Thyroid gland (tissue), 4 donors: ENCODE data around the gene CLIP1. TPM values are rescaled to one million over a fixed set of nuclear protein-coding genes. Genes with fewer than 3 reads are reported as not detected.

Source experiments
- DNase-seq, 2 donors: peaks; one replicate each; pipeline ENCODE4 v3.0.0-alpha.2; 2019
- H3K27ac ChIP-seq, 3 donors: fragments of 200-600 bp; sonication (generic); 1 replicate in 2 of 3; 2 replicates in 1 of 3; pipeline ENCODE4 v1.5.1; 2016 to 2019; ENCODE audit warnings: mild to moderate bottlenecking in 1 of 3, moderate library complexity in 1 of 3
- H3K27me3 ChIP-seq: fragments of 200-600 bp; sonication (generic); one replicate; pipeline ENCODE4 v1.5.1; 2019
- H3K36me3 ChIP-seq, 2 donors: fragments of 200-600 bp; sonication (generic); one replicate each; pipeline ENCODE4 v1.5.1; 2016 to 2019
- H3K4me1 ChIP-seq, 2 donors: fragments of 200-600 bp; sonication (generic); one replicate each; pipeline ENCODE4 v1.5.1; 2017 to 2019
- H3K4me3 ChIP-seq, 3 donors: fragments of 200-600 bp; sonication (generic); replicated peaks in 1 of 3; 1 replicate in 2 of 3; 2 replicates in 1 of 3; pipeline ENCODE4 v1.5.1; 2016; ENCODE audit warnings: mild to moderate bottlenecking in 1 of 3
- H3K9me3 ChIP-seq: fragments of 200-600 bp; sonication (generic); one replicate; pipeline ENCODE4 v1.5.1; 2017
- CTCF ChIP-seq, 6 experiments: fragments of 200-600 bp in 3 of 6; fragments of 450-650 bp in 3 of 6; sonication (generic) in 3 of 6; IDR thresholded peaks; one replicate each; pipeline ENCODE4 v1.5.1; 2016 to 2019; ENCODE audit warnings: antibody characterized with exemption in 6 of 6, mild to moderate bottlenecking in 2 of 6, inconsistent platforms in 1 of 6, moderate library complexity in 1 of 6
- POLR2A ChIP-seq, 2 donors: fragments of 450-650 bp; IDR thresholded peaks; one replicate each; pipeline ENCODE4 v1.6.1; 2017; ENCODE audit warnings: antibody characterized with exemption in 2 of 2, mild to moderate bottlenecking in 2 of 2, moderate library complexity in 1 of 2
- WGBS, 2 donors: methylation state at CpG; one replicate each; pipeline ENCODE4 v1.1.5; 2017; 5-methylcytosine and 5-hydroxymethylcytosine counted together
- intact Hi-C: fragments of 100-400 bp; cut with DNase I; formaldehyde crosslinking; loops from one replicate; pipeline ENCODE4 v1.15.1; 2023
- total RNA-seq, 4 donors: library from RNA; depleted of rRNA; stranded (reverse); fragments of >200 nt; gene quantifications; one replicate each; pipeline ENCODE4 v1.2.3, GENCODE V29; 2016

Gene CLIP1
- total RNA-seq, 4 donors from 2014 or later = 118 to 189 (median 143) TPM

- peak; percentile 68 to 74 for DNase-seq
- 44 to 50% methylated on average over 5 of the region's 5 CpGs for WGBS, 2 donors
- peak overlapping the region; percentile 48 to 72 (median 57) for H3K27ac ChIP-seq
- no peak overlapping the region for H3K4me3 ChIP-seq
- no peak for TF ChIP-seq CTCF (IDR thresholded peaks at IDR 0.05)
- no peak for TF ChIP-seq POLR2A (IDR thresholded peaks at IDR 0.05)
- H3K36me3 ChIP-seq = no peaks in the 10 kb centered on the region
- H3K9me3 ChIP-seq = no peaks in the 10 kb centered on the region
- H3K4me1 ChIP-seq = peaks cover 0 to 11% of the 10 kb centered on the region in 2 donors
- intact Hi-C loops = no loop called here
- H3K27me3 ChIP-seq = no peaks in the 10 kb centered on the region
Measured at GRCh38 chr12:122392411-122392810, 30.1 kb downstream of the CLIP1 start.

- 92 to 99% methylated on average over 7 of the region's 7 CpGs for WGBS, 2 donors
- peaks cover 0 to 11% of the 10 kb centered on the region in 2 donors for H3K4me1 ChIP-seq
- TF ChIP-seq CTCF (IDR thresholded peaks at IDR 0.05) = no peak
- no peak for TF ChIP-seq POLR2A (IDR thresholded peaks at IDR 0.05)
- DNase-seq = no peak
- intact Hi-C loops = no loop called here
- H3K4me3 ChIP-seq = no peak overlapping the region
- no peaks in the 10 kb centered on the region for H3K27me3 ChIP-seq
- H3K9me3 ChIP-seq = no peaks in the 10 kb centered on the region
- no peak overlapping the region for H3K27ac ChIP-seq
- no peaks in the 10 kb centered on the region for H3K36me3 ChIP-seq
Measured at GRCh38 chr12:122389677-122390076, 32.8 kb downstream of the CLIP1 start.

- Histone ChIP-seq H3K27ac (no peak overlapping the region), H3K9me3 (no peaks in the 10 kb centered on the region), H3K4me1 (peaks cover 0 to 11% of the 10 kb centered on the region in 2 donors), H3K27me3 (no peaks in the 10 kb centered on the region), H3K36me3 (no peaks in the 10 kb centered on the region), H3K4me3 (no peak overlapping the region)
- intact Hi-C loops = no loop called here
- no peak for DNase-seq
- 93 to 95% methylated on average over 6 of the region's 6 CpGs for WGBS, 2 donors
- TF ChIP-seq POLR2A (IDR thresholded peaks at IDR 0.05) = no peak
- no peak for TF ChIP-seq CTCF (IDR thresholded peaks at IDR 0.05)
Measured at GRCh38 chr12:122387887-122388286, 34.6 kb downstream of the CLIP1 start.

- Histone ChIP-seq H3K4me1 (no peaks in the 10 kb centered on the region), H3K36me3 (no peaks in the 10 kb centered on the region), H3K9me3 (no peaks in the 10 kb centered on the region), H3K27me3 (no peaks in the 10 kb centered on the region), H3K4me3 (no peak overlapping the region), H3K27ac (no peak overlapping the region)
- no peak for DNase-seq
- 90 to 95% methylated on average over 13 of the region's 13 CpGs for WGBS, 2 donors
- TF ChIP-seq CTCF (IDR thresholded peaks at IDR 0.05) (no peak), POLR2A (IDR thresholded peaks at IDR 0.05) (no peak)
- intact Hi-C loops = no loop called here
Measured at GRCh38 chr12:122385171-122386016, 37.1 kb downstream of the CLIP1 start.

GRCh38 chr12:122382919-122383350 is 39.5 kb downstream of the CLIP1 start:
- TF ChIP-seq CTCF (IDR thresholded peaks at IDR 0.05) (no peak), POLR2A (IDR thresholded peaks at IDR 0.05) (no peak)
- no peak overlapping the region for H3K27ac ChIP-seq
- no peaks in the 10 kb centered on the region for H3K27me3 ChIP-seq
- DNase-seq = no peak
- no peak overlapping the region for H3K4me3 ChIP-seq
- intact Hi-C loops = no loop called here
- 80% methylated on average over 6 of the region's 6 CpGs for WGBS, 2 donors
- peaks cover 15 to 20% of the 10 kb centered on the region in 2 donors for H3K36me3 ChIP-seq
- no peaks in the 10 kb centered on the region for H3K4me1 ChIP-seq
- no peaks in the 10 kb centered on the region for H3K9me3 ChIP-seq
